OCI-LY1 (cell line): Measurements from ENCODE around the gene MAPK9.

ENCODE experiments used
- H2AFZ ChIP-seq: fragments of 200-600 bp; sonication (generic), shearing (Covaris generic); 2 replicates; pipeline ENCODE4 v1.6.0; 2014; ENCODE audit warnings: antibody characterized with exemption, mild to moderate bottlenecking, low read length
- H3F3A ChIP-seq: fragments of 200-600 bp; sonication (generic), shearing (Covaris generic); 2 replicates; pipeline ENCODE4 v1.6.0; 2014; ENCODE audit warnings: mild to moderate bottlenecking, antibody characterized with exemption, low read length, moderate library complexity; ENCODE audit not compliant: insufficient read depth
- H3K27ac ChIP-seq: fragments of 200-600 bp; sonication (generic); 2 replicates; pipeline ENCODE4 v1.5.1; 2014; ENCODE audit warnings: low read length, mixed run types, mild to moderate bottlenecking, low read depth; ENCODE audit not compliant: poor library complexity, severe bottlenecking
- H3K27me3 ChIP-seq: fragments of 200-600 bp; sonication (generic); 2 replicates; pipeline ENCODE4 v1.6.0; 2014; ENCODE audit warnings: antibody characterized with exemption, mild to moderate bottlenecking, low read length, moderate library complexity; ENCODE audit not compliant: insufficient read depth
- H3K36me3 ChIP-seq: fragments of 200-600 bp; sonication (generic); 2 replicates; pipeline ENCODE4 v1.6.1; 2014; ENCODE audit warnings: mild to moderate bottlenecking, antibody characterized with exemption, low read length, moderate library complexity, mixed read lengths; ENCODE audit not compliant: insufficient read depth
- H3K4me1 ChIP-seq: fragments of 200-600 bp; sonication (generic); 2 replicates; pipeline ENCODE4 v1.5.1; 2014; ENCODE audit warnings: mild to moderate bottlenecking, low read length, moderate library complexity; ENCODE audit not compliant: insufficient read depth, severe bottlenecking
- H3K4me2 ChIP-seq: fragments of 200-600 bp; sonication (generic), shearing (Covaris generic); 2 replicates; pipeline ENCODE4 v1.6.1; 2014; ENCODE audit warnings: low read length
- H3K4me3 ChIP-seq: fragments of 200-600 bp; sonication (generic); 2 replicates; pipeline ENCODE4 v1.5.1; 2014; ENCODE audit warnings: low read length, low read depth, mild to moderate bottlenecking, mixed read lengths; ENCODE audit not compliant: poor library complexity, severe bottlenecking
- H3K79me2 ChIP-seq: fragments of 200-600 bp; shearing (Covaris generic); 2 replicates; pipeline ENCODE4 v1.6.1; 2016; ENCODE audit warnings: mixed run types, low read length, mixed read lengths; ENCODE audit not compliant: insufficient read depth
- H3K9ac ChIP-seq: fragments of 200-600 bp; sonication (generic), shearing (Covaris generic); 2 replicates; pipeline ENCODE4 v1.6.1; 2014; ENCODE audit warnings: mild to moderate bottlenecking, low read length, mixed read lengths
- H3K9me2 ChIP-seq: fragments of 200-600 bp; sonication (generic), shearing (Covaris generic); 2 replicates; pipeline ENCODE4 v1.6.1; 2014; ENCODE audit warnings: low read depth, mild to moderate bottlenecking, low read length, mixed read lengths
- H3K9me3 ChIP-seq: fragments of 200-600 bp; shearing (Covaris generic); 2 replicates; pipeline ENCODE4 v1.6.1; 2014; ENCODE audit warnings: low read length, mixed read lengths
- H4K20me1 ChIP-seq: fragments of 200-600 bp; sonication (generic), shearing (Covaris generic); 2 replicates; pipeline ENCODE4 v1.6.0; 2016; ENCODE audit warnings: mild to moderate bottlenecking, low read length; ENCODE audit not compliant: insufficient read depth
- CTCF ChIP-seq: fragments of 200-600 bp; sonication (generic), shearing (Covaris generic); IDR thresholded peaks from 2 replicates; pipeline ENCODE4 v1.5.1; 2017; ENCODE audit warnings: mild to moderate bottlenecking, antibody characterized with exemption, low read length, moderate library complexity, mixed read lengths
- EZH2 ChIP-seq: fragments of 200-600 bp; sonication (generic), shearing (Covaris generic); IDR thresholded peaks from 2 replicates; pipeline ENCODE4 v1.8.0; 2017; ENCODE audit warnings: borderline replicate concordance, mixed run types, mild to moderate bottlenecking, antibody characterized with exemption, low read length, moderate library complexity, mixed read lengths

The MAPK9 gene

GRCh38 chr5:180335614-180336233, 43.8 kb upstream of the MAPK9 start:
- Histone ChIP-seq H3K4me2 (no peak overlapping the region), H3K27ac (no peak overlapping the region), H3K4me1 (no peaks in the 10 kb centered on the region), H3K4me3 (no peak overlapping the region), H3K36me3 (no peaks in the 10 kb centered on the region), H3K79me2 (no peaks in the 10 kb centered on the region), H4K20me1 (no peaks in the 10 kb centered on the region), H2AFZ (no peak overlapping the region), H3K9me3 (no peaks in the 10 kb centered on the region), H3K27me3 (0 out of 2 replicates have a peak, but pooled peaks cover under 1% of the 10 kb centered on the region), H3K9me2 (no peaks in the 10 kb centered on the region), H3F3A (no peaks in the 10 kb centered on the region), H3K9ac (no peak overlapping the region)
- TF ChIP-seq CTCF: no peak
- no peak for TF ChIP-seq EZH2

GRCh38 chr5:180334751-180335613, 43.1 kb upstream of the MAPK9 start:
- H3K9ac ChIP-seq: no peak overlapping the region
- no peaks in the 10 kb centered on the region for H3K36me3 ChIP-seq
- H3K27ac ChIP-seq: no peak overlapping the region

GRCh38 chr5:180334176-180334575, 42.3 kb upstream of the MAPK9 start:
- no peaks in the 10 kb centered on the region for H4K20me1 ChIP-seq
- H3K4me3 ChIP-seq: no peak overlapping the region
- no peak overlapping the region for H3K4me2 ChIP-seq
- H3K79me2 ChIP-seq: no peaks in the 10 kb centered on the region
- no peaks in the 10 kb centered on the region for H3K9me2 ChIP-seq
- TF ChIP-seq CTCF: no peak
- no peak overlapping the region for H3K27ac ChIP-seq
- no peak overlapping the region for H2AFZ ChIP-seq
- no peaks in the 10 kb centered on the region for H3K9me3 ChIP-seq
- no peaks in the 10 kb centered on the region for H3K36me3 ChIP-seq
- no peak overlapping the region for H3K9ac ChIP-seq
- H3K4me1 ChIP-seq: no peaks in the 10 kb centered on the region
- 0 out of 2 replicates have a peak, but pooled peaks cover 6% of the 10 kb centered on the region for H3K27me3 ChIP-seq
- no peaks in the 10 kb centered on the region for H3F3A ChIP-seq

More at GRCh38 chr5:180334751-180335613, 43.1 kb upstream of the MAPK9 start:
- Histone ChIP-seq H3F3A (no peaks in the 10 kb centered on the region), H3K4me1 (no peaks in the 10 kb centered on the region), H3K27me3 (0 out of 2 replicates have a peak, but pooled peaks cover 6% of the 10 kb centered on the region), H2AFZ (no peak overlapping the region), H3K4me3 (no peak overlapping the region), H4K20me1 (no peaks in the 10 kb centered on the region), H3K9me3 (no peaks in the 10 kb centered on the region), H3K79me2 (no peaks in the 10 kb centered on the region), H3K9me2 (no peaks in the 10 kb centered on the region), H3K4me2 (no peak overlapping the region)
- TF ChIP-seq CTCF (no peak), EZH2 (no peak)
